ENCODE data around the gene VPS39.

The VPS39 gene

DNA sequence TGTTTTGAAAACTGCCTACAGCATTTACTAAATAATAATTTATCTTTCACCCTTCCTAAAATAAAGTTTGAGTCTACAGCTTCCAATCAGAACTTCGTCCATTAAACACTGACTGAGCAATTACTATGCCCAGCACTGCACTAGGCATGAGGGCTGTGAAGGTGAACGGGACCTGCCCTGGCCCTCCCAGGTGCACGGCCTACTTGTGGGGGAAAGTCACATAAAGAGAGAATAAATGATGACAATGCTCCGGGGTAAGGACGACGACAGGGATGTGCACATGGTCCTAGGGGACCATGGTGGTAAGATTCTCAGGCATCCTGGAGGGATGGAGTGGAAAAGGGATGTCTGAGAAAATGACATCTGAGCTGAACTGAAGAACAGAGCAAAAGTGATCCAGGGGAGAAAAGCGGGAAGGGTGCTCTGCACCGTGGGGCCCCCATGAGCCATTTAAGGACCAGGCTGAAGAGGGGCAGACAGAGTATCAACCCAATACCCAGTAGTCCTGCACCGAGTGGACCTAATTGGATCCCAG, 63.2 kb downstream of the VPS39 start:
- DNase-seq (ENCODE audit: low read depth, low spot score): no peak

DNA sequence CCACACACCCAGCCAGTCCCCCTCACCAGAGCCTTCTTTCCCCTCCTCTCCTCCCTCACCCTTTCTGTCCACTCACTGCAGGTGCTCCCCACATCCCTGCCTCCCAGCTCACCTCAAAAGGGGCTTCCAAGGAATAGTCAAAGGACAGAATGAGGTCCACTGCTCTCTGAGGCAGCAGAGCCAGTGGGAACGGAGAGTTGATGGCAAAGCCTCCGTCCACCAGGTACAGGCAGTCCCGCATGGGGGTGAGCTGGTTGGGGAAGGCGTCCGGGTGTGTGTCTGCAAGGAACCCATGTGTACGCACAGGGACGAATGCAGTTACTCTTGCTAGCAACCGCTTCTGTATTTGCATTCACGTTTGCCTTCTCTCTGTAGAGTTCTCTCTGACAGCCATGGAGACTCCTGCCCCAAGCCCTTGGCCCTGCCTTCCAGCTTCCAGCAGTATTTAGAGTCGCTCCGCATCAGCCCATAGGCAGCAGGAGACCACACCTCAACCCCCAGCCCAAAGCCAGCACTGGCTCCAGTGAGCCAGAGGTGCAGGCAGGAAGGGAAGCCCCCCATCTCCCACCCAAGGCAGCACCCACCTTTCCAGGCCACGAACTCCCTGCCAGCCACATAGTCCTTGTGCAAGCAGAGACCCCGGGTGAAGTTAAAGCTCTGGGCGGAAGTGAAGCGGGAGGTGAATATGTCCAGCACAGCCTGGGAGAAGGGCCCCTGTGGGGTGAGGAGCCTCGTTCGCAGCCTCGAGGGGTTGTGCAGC, 64.1 kb downstream of the VPS39 start:
- DNase-seq (ENCODE audit: low read depth, low spot score): no peak

DNA sequence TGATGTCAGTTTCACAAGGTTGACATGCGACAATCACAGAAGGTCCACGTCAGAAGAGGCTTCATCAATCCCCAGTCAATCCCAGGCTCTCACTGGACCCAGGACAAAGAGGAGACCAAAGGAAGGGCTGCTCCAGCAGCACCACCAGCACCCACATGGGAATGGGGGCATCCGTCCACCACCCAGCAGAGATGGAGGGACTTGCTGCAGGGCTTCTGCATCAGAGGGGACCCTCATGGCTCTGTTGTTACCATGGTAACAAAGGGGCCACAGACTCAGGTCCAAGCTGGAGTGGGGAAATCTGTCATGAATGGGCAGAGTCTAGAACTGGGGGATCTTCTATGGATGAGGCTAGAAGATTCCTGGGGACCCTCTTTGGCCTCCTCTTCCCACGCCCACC, 64.7 kb downstream of the VPS39 start:
- no peak for DNase-seq (ENCODE audit: low read depth, low spot score)

DNA sequence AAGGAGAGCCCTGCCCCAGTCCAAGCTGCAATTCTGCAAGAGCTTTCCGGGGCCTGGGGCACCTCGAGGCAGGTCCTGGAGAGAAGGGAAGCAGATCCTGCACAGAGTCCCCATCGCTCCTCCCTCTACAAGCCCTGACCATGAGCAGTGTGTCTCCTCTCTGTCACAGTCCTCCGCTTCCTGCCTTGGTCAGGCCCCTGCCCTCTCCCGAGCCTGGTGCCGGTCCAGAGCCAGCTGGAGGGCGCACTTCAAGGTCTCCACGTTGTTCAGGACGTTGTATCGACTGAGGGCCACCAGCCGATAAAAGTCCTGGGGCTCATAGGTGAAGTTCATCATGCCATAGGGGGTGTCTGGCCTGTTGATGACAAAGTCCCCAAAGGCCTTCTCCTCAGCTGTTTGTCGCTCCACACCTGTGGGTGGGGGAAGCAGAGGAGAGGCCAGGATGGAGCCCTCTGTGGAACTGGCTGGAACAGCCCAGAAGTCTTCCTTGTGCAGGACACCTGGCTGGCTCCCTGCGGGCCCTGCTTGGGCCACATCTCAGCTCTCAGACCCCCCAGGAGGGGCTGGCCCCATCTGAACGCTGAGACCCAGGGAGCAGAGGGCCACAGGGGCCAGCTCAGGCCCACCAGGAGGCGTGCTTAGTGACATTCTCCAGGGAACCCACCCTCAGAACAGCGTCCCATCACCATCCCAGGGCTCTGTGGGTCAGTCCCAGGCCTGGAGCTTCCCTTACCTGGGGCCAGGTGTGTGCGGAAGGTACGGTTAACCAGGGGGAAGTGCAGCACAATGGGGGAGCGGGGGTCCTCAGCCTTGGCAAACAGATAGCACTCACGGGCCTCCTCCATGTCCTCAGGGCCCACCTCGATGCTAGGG, 66.1 kb downstream of the VPS39 start:
- no peak for DNase-seq (ENCODE audit: low read depth, low spot score)

DNA sequence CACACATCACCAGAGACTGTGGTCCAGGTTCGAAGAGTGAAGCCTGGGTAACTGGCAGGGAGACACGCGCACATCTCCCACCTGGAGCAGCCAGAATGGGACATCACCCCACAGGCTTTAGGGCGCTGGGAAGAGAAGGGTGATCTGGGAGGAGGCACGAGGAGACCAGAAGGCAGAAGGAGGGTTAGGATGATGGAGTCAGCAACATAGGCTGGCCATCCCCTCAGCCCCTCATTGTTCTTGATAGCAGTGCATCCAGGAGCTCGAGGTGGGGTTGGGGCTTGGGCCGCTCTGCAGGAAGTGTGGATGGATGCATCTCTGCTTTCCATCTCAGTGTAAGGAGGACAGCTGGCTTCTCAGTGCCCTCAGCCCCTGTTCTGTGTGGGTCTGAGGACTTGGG, 66.9 kb downstream of the VPS39 start:
- DNase-seq (ENCODE audit: low read depth, low spot score): no peak

DNA sequence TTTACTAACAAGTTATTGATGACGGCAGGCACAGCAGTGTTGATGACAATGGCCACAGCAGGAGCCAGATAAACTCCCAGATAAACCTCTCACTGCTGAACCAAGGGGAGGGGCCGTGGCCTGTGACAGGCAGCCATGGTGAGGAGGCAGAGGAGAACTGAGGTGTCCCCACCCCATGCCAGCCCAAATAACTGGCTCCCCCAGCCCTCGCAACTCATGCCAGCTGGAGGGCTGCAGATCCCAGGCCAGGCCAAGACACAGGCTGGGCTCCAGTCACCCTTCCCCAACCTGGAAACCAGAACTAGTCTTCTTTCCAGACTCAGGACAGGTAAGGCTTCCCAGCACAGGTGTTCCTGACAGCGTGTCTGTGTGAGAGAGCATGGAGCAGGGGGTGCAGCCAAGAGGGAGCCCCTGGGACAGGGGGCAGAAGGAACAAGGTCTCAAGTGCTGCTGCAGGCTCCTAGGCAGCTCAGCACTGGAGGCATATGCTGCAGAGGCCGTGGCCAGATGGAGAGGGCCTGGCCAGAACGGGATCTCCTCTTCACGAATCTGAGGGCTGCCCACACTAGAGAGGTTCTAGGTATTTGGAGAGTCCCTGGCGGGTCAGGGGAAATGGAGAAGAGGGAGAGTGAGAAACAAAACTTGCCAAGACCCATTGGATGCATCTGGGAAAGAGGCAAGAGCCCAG, 67.6 kb downstream of the VPS39 start:
- DNase-seq (ENCODE audit: low read depth, low spot score): no peak

DNA sequence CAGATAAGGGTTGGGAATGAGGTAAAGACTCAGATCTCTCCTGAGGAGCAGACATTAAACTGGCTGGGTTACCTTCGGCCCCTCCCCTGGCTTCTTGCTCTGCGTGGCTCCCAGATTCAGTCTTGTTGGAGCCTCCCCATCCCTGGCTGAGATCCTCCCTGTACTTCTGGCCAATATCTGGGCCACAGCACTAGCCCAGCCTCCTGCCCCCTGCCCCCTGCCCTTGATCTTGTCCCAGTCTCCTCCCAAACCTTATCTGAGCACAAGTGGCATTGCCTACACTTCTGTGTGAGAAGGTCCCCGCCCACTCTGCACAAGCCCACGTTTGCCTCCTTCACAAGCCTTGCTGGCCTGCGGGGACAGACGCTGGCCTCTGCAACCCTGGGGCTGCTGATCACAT, 68.5 kb downstream of the VPS39 start:
- DNase-seq (ENCODE audit: low read depth, low spot score): no peak

DNA sequence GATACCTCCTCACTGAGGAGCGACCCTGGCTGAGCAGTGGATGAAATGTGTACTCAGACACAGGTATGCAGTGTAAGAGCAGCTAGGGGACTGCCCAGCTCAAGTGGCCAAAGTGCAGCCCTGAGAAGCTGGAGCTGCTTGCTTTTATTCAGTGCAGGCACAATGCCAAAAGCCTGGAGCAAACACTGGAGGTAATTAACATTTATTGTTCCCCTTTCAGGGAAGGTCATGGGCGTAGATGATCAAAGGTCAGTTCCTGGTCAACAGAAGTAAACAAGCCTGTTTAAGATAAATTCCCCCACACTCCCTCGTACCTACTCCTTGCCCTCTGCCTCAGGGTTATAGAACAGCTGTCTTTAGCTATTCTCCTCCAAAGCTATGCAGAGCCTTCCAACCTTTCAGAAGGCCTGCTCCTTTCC, 69.1 kb downstream of the VPS39 start:
- no peak for DNase-seq (ENCODE audit: low read depth, low spot score)

DNA sequence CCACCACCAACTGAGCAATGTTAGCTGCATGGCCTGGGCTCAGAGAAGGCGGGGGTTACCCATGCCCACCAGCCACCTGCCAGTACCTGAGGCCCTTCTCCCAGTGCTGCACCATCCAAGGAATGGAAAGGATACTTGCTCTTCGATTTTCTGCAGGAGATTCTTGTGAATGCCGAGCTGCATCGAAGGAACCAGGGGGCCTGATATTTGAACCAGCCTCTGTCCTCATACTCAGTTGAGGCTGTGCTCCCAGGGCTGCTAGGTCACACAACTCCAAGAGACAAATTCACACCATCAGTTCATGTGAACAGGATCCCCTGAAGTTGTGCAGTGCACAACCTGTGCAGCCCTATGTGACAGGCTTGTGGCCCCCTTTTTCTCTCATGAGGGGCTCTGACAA, 69.7 kb downstream of the VPS39 start:
- no peak for DNase-seq (ENCODE audit: low read depth, low spot score)

DNA sequence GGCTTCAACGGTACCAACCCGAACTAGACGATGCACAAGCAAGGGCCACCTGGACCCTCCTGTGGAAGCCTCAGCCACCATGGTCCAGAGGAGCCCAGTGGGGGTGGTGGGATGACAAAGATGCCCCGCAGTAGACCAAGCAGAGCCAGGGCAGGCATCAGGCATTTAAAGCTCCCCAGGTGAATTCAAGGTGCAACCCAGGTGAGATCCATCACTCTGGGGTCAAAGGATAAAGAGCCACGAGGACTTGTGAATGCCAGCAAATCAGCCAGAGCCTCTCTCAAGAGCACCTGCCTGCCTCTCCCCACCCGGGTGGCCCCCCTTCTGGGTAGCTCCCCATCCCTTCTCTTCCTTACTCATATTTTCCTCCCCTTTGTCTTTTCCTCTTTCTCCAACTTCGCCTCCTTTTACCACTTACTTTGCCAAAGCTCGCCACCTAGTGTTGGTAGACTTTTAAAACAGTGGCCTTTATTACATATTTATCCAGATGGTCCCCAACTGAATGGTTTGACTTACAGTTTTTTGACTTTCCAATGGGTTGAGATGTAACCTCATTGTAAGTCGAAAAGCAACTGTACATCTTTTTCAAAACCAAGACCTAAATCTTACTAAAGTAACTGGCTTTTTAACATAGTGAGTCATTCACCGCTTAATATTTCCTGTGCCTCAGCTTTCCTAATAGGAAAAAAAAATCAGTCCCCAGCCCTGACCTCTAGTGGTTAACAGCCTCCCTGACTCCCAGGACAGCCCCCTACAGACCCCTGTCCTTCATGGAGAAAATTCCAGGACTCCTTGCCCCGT, 70.4 kb downstream of the VPS39 start:
- no peak for DNase-seq (ENCODE audit: low read depth, low spot score)

DNA sequence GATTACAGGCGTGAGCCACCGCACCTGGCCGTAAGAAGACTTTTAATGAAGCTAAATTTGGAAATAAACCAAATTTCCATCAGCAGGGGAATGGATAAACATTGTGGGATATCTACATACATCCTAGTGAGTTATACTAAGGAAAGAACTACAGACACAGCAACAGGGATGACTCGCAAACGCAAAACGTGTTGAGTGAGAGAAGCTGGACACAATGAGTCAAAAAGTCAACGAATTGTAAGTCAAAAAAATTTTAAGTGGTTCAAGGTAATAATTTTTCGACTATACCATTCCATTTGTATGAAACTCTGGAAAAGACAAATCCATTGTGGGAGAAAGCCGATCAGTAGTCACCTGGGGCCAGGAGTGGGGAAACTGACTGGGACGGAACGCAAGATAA, 71.6 kb downstream of the VPS39 start:
- no peak for DNase-seq (ENCODE audit: low read depth, low spot score)

DNA sequence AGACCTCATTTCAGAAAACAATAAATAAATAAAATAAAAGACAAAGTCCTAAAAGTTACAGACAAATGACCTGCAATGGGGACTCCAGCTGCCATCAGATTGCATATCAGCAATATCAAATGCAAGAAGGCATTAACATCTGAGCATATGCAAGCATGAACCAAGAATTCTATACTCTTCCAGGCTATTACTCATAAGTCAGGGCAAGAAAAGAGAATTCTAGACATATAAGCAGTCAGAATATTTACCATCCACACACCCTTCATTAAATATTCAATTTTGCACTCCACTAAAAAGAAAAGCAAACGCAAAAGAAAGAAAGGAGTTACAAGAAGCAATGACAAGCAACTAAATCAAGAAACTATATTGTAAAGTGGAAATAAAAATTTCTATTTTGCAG, 72.8 kb downstream of the VPS39 start:
- DNase-seq (ENCODE audit: low read depth, low spot score): no peak

DNA sequence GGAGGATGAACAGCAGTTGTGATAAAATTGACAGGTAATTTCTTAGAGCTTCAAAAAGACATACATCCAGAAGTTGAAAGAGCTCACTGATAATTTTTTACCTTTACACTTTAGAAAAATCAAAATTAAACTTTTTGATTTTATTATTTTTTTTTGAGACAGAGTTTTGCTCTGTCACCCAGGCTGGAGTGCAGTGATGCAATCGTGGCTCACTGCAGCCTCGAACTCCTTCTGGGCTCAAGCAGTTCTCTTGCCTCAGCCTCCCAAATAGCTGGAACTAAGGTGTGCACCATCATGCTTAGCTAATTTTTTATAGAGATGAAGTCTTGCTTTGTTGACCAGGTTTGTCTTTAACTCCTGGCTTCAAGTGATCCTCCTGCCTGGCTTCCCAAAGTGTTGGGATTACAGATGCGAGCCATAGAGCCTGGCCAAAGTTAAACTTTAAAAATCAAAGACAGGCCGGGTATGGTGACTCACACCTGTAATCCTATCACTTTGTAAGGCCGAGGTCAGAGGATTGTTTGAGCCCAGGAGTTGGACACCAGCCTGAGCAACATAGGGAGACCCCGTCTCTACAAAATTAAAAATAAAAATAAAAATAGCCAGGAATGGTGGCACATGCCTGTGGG, 73.4 kb downstream of the VPS39 start:
- DNase-seq (ENCODE audit: low read depth, low spot score): no peak

DNA sequence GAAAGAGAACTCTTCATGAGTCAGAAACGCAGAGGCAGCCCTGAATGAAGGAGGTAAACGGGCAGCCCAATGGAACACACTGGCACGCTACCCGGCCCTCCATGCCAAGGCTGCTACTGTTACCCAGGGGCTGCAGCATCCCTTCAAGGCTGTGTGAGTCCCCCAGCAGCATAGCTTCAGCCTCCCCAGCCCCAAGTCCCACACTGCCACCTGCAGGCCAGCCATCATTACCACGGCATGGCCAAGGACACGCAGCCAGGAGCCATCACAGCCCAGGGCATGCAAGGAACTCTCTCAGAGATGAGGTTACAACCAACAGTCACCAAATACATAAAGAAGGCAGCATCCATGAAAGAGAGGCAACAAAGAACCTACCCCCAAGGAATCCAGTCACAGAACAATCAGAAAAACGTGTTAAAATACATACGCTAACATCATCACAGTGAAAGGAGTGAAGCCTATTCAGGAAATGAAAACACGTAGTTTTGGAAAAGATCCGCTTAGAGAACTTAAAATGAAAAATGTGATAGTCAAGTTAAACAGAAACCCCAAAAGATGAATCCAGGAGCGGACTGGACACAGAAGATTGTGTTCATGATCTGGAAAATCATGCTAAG, 74.1 kb downstream of the VPS39 start:
- DNase-seq (ENCODE audit: low read depth, low spot score): no peak

DNA sequence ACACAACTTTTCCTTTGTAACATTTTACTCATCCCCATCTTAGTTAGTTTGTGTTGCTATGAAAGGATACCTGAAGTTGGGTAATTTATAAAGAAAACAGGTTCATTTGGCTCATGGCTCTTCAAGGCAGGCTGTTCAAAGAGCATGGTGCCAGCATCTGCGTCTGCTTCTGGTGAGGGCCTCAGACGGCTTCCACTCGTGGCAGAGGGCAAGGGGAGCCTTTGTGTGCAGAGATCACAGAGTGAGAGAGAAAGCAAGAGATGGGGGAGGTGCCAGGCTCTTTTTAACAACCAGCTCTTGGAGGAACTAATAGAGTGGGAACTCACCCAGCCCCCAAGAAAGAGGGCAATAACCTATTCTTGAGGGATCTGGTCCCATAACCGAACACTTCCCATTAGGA, 74.7 kb downstream of the VPS39 start:
- no peak for DNase-seq (ENCODE audit: low read depth, low spot score)

DNA sequence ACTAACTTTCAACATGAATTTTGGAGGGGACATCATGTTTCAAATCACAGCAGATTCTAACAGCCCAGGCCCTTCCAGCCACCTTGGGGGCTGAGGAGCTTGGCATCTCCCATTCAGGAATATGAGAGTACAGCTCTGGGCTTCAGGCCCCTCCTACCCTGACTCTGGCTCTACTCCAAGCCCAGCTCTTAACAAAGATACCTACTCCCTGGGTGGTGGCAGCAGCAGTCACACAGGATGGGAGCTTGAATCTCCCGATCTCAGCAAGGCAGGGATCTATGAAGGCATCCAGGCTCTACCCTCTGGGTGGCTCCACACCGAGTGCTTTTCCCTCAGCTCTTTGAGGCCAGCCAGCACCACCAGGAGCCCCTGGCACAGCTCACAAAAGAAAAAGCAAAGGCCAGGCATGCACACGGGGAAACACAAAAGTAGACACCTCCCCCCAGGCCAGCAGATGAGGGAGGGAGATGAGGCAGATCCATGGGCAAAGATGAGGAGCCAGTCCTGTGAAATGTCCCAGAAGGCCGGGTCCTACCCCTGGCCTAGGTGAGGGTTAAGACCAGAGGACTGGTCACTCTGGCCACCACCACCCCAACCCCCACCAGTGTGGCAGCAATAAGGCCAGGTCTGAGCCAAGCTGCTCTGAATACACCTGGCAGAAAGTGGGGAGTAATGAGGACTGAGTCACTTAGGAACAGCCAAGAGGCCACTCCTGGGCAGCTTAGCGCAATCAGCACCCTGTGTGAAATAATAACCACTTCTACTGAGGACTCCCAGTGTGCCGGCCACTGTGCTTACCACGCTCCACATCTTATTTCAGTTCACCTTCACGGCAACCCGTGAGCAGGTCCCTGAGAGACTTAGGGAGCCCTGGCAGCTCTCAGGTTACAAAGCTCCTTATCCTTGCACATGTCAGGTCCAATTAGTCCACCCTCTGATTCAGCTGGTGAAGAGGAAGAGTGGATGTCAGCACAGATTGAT, 76.0 kb downstream of the VPS39 start:
- DNase-seq (ENCODE audit: low read depth, low spot score): no peak

DNA sequence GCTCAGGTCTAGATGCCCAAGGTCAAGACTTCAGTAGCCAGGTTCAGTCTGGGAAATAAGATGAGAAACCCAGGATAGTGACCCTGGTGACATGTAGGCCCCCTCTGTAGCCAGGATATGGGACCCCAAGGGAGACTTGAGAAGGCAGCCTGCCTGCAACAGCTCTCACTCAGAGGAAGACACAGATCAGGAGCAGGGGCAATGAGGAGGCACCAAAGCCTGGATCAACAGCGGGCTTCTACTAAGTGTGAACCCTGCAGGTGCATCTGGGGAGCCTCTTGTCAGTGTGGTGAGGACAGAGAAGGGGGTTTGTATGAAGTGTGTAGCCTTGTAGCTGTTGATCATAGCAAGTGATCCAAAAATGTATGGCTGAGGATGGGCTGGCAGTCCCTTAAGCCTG, 77.1 kb downstream of the VPS39 start:
- DNase-seq (ENCODE audit: low read depth, low spot score): no peak

DNA sequence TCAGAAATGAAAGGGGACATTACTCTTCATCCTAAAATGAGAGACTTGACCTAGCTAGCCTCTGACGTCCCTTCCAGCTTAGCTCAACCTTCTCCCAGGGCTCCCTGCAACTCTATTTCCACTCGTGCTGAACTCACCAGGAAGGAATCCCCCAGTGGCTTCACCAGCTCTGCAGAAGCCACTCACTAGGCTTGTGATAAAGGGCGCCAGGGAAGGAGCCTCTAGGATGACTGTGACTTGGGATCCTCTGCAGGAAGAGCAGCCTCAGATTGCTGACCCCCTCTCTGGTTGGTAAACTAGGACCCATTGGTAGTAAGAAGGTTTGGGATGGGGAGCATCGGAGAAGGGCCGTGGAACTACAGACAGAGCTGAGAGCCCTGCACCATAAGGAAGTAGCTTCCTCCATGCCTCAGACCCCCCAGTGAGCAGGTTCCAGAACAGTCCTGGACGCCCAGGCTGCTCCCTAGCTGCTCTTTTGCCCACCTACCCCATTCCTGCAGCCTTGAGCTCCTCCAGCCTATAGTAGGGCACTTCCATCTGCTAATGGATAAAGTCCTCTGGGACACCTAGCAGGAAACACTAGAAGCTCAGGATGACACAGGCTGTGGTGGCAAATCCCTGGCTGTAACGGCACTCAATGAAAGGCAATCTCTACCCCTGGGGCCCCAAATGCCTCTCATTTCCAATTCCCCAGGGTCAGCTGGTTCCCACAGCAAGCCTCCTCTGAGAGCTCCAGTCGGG, 77.7 kb downstream of the VPS39 start:
- no peak for DNase-seq (ENCODE audit: low read depth, low spot score)

DNA sequence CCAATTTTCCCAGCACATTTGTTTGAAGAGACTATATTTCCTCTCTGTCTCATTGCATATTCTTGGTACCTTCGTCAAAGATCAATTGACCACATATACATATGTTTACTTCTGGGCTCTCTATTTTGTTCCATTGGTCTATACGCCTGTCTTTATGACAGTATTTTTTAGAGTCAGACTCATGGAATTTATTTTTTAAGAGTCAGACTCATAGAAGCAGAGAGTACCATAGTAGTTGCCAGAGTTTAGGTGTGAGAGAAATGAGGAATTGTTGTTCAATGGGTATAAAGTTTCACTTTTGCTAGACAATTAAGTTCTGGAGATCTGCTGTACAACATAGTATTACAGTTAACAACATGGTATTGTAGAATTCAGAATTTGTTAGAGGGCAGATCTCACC, 78.7 kb downstream of the VPS39 start:
- no peak for DNase-seq (ENCODE audit: low read depth, low spot score)

All from activated naive CD8-positive, alpha-beta T cell treated with anti-CD3 and anti-CD28 coated beads, Interleukin-2, amount 50 U/mL, for 16 hours (primary cell).